Panc1 (cell line): ENCODE data around the gene LZTS3. TPM values are rescaled to one million over a fixed set of nuclear protein-coding genes. Genes with fewer than 3 reads are reported as not detected.

ENCODE experiments used
- ATAC-seq: fragments of 200-7000 bp; cut with Tn5 transposase; 2 replicates; pipeline ENCODE4 v1.9.1; 2020; ENCODE audit warnings: mild to moderate bottlenecking, moderate library complexity
- BruUV-seq: library from RNA; stranded (reverse); fragments of 400-500 nt; replicated peaks from 2 replicates; lab custom pipeline; 2021; lab: Mats Ljungman, UMichigan
- CTCF ChIA-PET: fragments of 300-600 bp; sonication (Branson Sonifier 250); formaldehyde crosslinking; loops from one replicate; lab custom pipeline; 2022; ENCODE audit warnings: antibody characterized with exemption; lab: Charles Lee
- POLR2A ChIA-PET: fragments of 300-600 bp; sonication (Branson Sonifier 250); formaldehyde crosslinking; loops from one replicate; lab custom pipeline; 2022; ENCODE audit warnings: antibody characterized with exemption; lab: Charles Lee
- DNase-seq: peaks from one replicate; pipeline ENCODE4 v3.0.0-alpha.2; 2010; ENCODE audit warnings: low read depth, low spot score
- H3K27ac ChIP-seq: 2 replicates; pipeline ENCODE4 v1.5.1; 2011; ENCODE audit warnings: mild to moderate bottlenecking, low read length, inconsistent platforms
- H3K27me3 ChIP-seq: fragments of 200-500 bp; sonication (Bioruptor generic); 2 replicates; pipeline ENCODE4 v1.6.0; 2014; ENCODE audit warnings: low read length, inconsistent platforms; ENCODE audit not compliant: control insufficient read depth, insufficient read depth
- H3K36me3 ChIP-seq: fragments of 200-500 bp; sonication (Bioruptor generic); 2 replicates; pipeline ENCODE4 v1.5.1; 2014; ENCODE audit warnings: inconsistent platforms, mild to moderate bottlenecking, low read length, moderate library complexity; ENCODE audit not compliant: control insufficient read depth, insufficient read depth
- H3K4me1 ChIP-seq: 2 replicates; pipeline ENCODE4 v1.5.1; 2011; ENCODE audit warnings: inconsistent platforms, mild to moderate bottlenecking, low read length, moderate library complexity; ENCODE audit not compliant: control insufficient read depth, insufficient read depth
- H3K4me3 ChIP-seq, 2 experiments: 2 replicates each; pipeline ENCODE4 v1.5.1; 2011 to 2012; ENCODE audit warnings: low read depth in 2 of 2, low read length in 2 of 2, mild to moderate bottlenecking in 2 of 2, inconsistent platforms in 1 of 2, moderate library complexity in 1 of 2
- H3K9me3 ChIP-seq: fragments of 200-500 bp; sonication (Bioruptor generic); 2 replicates; pipeline ENCODE4 v1.5.1; 2014; ENCODE audit warnings: low read depth, mild to moderate bottlenecking, inconsistent platforms, low read length, moderate library complexity; ENCODE audit not compliant: control insufficient read depth, insufficient read depth
- CTCF ChIP-seq: fragments of 450-650 bp; IDR thresholded peaks from 2 replicates; pipeline ENCODE4 v1.5.1; 2017; ENCODE audit warnings: mild to moderate bottlenecking
- POLR2AphosphoS5 ChIP-seq: IDR thresholded peaks from 2 replicates; pipeline ENCODE4 v1.6.1; 2012; ENCODE audit warnings: mild to moderate bottlenecking, low read depth, low read length, moderate library complexity
- REST ChIP-seq, 2 experiments: IDR thresholded peaks; 2 replicates each; pipeline ENCODE4 v1.6.1; 2011 to 2012; ENCODE audit warnings: low read depth in 2 of 2, control low read depth in 1 of 2, low read length in 1 of 2, mild to moderate bottlenecking in 1 of 2, moderate library complexity in 1 of 2; ENCODE audit not compliant: insufficient read depth in 1 of 2
- SIN3A ChIP-seq: IDR thresholded peaks from 2 replicates; pipeline ENCODE4 v1.6.1; 2012; ENCODE audit warnings: low read depth, mild to moderate bottlenecking, low read length, moderate library complexity, borderline replicate concordance; ENCODE audit not compliant: insufficient read depth
- TCF7L2 ChIP-seq: IDR thresholded peaks from 2 replicates; pipeline ENCODE4 v1.6.1; 2011; ENCODE audit warnings: mild to moderate bottlenecking, low read depth, low read length, inconsistent platforms
- in situ Hi-C: cut with HindIII; loops from 2 replicates; pipeline ENCODE4 v1.10.0; 2016; ENCODE audit warnings: low sequenced_read_pairs, low pct_unique_long_range_greater_than_20kb
- intact Hi-C: fragments of 100-400 bp; cut with micrococcal nuclease; formaldehyde crosslinking; loops from one replicate; pipeline ENCODE4 v1.10.0; 2022; ENCODE audit not compliant: unreplicated experiment
- total RNA-seq: library from RNA; stranded (reverse); gene quantifications from one replicate; pipeline ENCODE4 v1.2.1, GENCODE V29; 2021; ENCODE audit not compliant: unreplicated experiment

Gene LZTS3
- total RNA-seq, 1 experiment from 2014 or later = 5.2 TPM

- ChIA-PET POLR2A (no interaction called here), CTCF (interaction anchor here (0.5 kb wide), 1 partner anchor 75 kb away, joined by 6 read pairs; no protein-coding TSS in a partner anchor)
- intact Hi-C loops = no loop called here
- H3K4me1 ChIP-seq = no peaks in the 10 kb centered on the region
- in situ Hi-C loops = no loop called here
- no peaks in the 10 kb centered on the region for H3K9me3 ChIP-seq
- H3K36me3 ChIP-seq = 0 out of 2 replicates have a peak, but pooled peaks cover 2% of the 10 kb centered on the region
- H3K4me3 ChIP-seq = no peak overlapping the region
- no TSS peak for BruUV-seq
- DNase-seq = no peak
- TF ChIP-seq POLR2AphosphoS5 (no peak), SIN3A (no peak), TCF7L2 (no peak), CTCF (no peak), REST (IDR thresholded peaks at IDR 0.05; ENCODE audit: insufficient read depth in 1 of 2, low read depth in 2 of 2, low read length in 1 of 2) (no peak)
- peak; percentile 54; the same call in 1 of the 2 replicates for ATAC-seq
- H3K27ac ChIP-seq = no peak overlapping the region
- H3K27me3 ChIP-seq = no peaks in the 10 kb centered on the region
Measured at GRCh38 chr20:3190681-3191111, 17.3 kb upstream of the LZTS3 start.

GRCh38 chr20:3189561-3190131, 16.3 kb upstream of the LZTS3 start:
- CTCF ChIA-PET = no interaction called here
- Histone ChIP-seq H3K4me3 (no peak overlapping the region), H3K4me1 (no peaks in the 10 kb centered on the region), H3K9me3 (no peaks in the 10 kb centered on the region), H3K27me3 (no peaks in the 10 kb centered on the region), H3K36me3 (0 out of 2 replicates have a peak, but pooled peaks cover 2% of the 10 kb centered on the region), H3K27ac (no peak overlapping the region)
- intact Hi-C loops = no loop called here
- POLR2A ChIA-PET = no interaction called here
- BruUV-seq = no TSS peak
- in situ Hi-C loops = no loop called here
- ATAC-seq (no peak), DNase-seq (no peak)
- TF ChIP-seq CTCF (no peak), TCF7L2 (no peak), SIN3A (no peak), POLR2AphosphoS5 (no peak)
